C4-2B (cell line): ENCODE results near the gene KAT8.
A peak's percentile ranks its signal among the peaks of the same experiment; 100 is the strongest.
"Not testable (repeated sequence)": the region's sequence is repeated elsewhere in the genome, so short reads cannot be mapped to it uniquely, and the experiment has no call there.

Experiments used
- H3K27ac ChIP-seq: fragments of 450-650 bp; 2 replicates; pipeline ENCODE4 v1.5.1; 2017
- CTCF ChIP-seq: fragments of 450-650 bp; conservative IDR thresholded peaks from 2 replicates; pipeline ENCODE4 v1.5.1; 2017; ENCODE audit warnings: mild to moderate bottlenecking
- ZFX ChIP-seq: fragments of 450-650 bp; IDR thresholded peaks from 2 replicates; pipeline ENCODE4 v1.6.1; 2017

KAT8 gene

GRCh38 chr16:31092330-31092729, 25.1 kb upstream of the KAT8 start:
- TF ChIP-seq CTCF = no peak
- no peak for TF ChIP-seq ZFX
- no peak overlapping the region; the same call in 1 of the 2 replicates for H3K27ac ChIP-seq

- no peak for TF ChIP-seq CTCF
- no peak for TF ChIP-seq ZFX
- peak overlapping the region; percentile 84 for H3K27ac ChIP-seq
Observed at GRCh38 chr16:31093132-31093703, 24.2 kb upstream of the KAT8 start.

- H3K27ac ChIP-seq = peak overlapping the region; percentile 84
- TF ChIP-seq CTCF (no peak), ZFX (no peak)
Observed at GRCh38 chr16:31094088-31094423, 23.4 kb upstream of the KAT8 start.

GRCh38 chr16:31094424-31095120, 22.9 kb upstream of the KAT8 start, which contains the start of gene VKORC1:
TSS of gene VKORC1 (minus strand) at chr16:31094797. CDS start at chr16:31094729, 68 bp downstream.
- TF ChIP-seq ZFX (no peak), CTCF (no peak)

GRCh38 chr16:31099860-31100638, 17.4 kb upstream of the KAT8 start:
- no peak overlapping the region for H3K27ac ChIP-seq
- TF ChIP-seq CTCF = no peak
- TF ChIP-seq ZFX = no peak

More at GRCh38 chr16:31094424-31095120, 22.9 kb upstream of the KAT8 start, which contains the start of gene VKORC1:
- peak within 1 kb of the TSS; percentile 84 for H3K27ac ChIP-seq

GRCh38 chr16:31100876-31101641, 16.4 kb upstream of the KAT8 start:
- not testable (repeated sequence) for H3K27ac ChIP-seq

- TF ChIP-seq ZFX (0 out of 2 replicates have a peak, but pooled peaks have one; percentile 35), CTCF (peak; percentile 97)
- H3K27ac ChIP-seq = peak overlapping the region; percentile 60
Observed at GRCh38 chr16:31105677-31106213, 11.7 kb upstream of the KAT8 start.
